BLaER1 treated with 17β-estradiol and CSF1 and Interleukin-3, amounts not matched to agents 10 nM and 100 nM (cell line): ENCODE data around the gene CERK.
"Not testable (repeated sequence)": the region's sequence is repeated elsewhere in the genome, so short reads cannot be mapped to it uniquely, and the experiment has no call there.

ENCODE experiments used
- H3K27ac ChIP-seq, 11 experiments: shearing (Covaris generic); formaldehyde crosslinking; 2 replicates each; pipeline ENCODE4 v1.8.1; 2022
- H3K27me3 ChIP-seq, 11 experiments: shearing (Covaris generic); formaldehyde crosslinking; 2 replicates each; pipeline ENCODE4 v1.8.1; 2022
- H3K36me3 ChIP-seq, 11 experiments: shearing (Covaris generic); formaldehyde crosslinking; 2 replicates each; pipeline ENCODE4 v1.8.1; 2022
- H3K4me1 ChIP-seq, 10 experiments: shearing (Covaris generic); formaldehyde crosslinking; 2 replicates each; pipeline ENCODE4 v1.8.1; 2022
- H3K4me2 ChIP-seq, 11 experiments: shearing (Covaris generic); formaldehyde crosslinking; 2 replicates each; pipeline ENCODE4 v1.8.1; 2022
- H3K4me3 ChIP-seq, 10 experiments: shearing (Covaris generic); formaldehyde crosslinking; 2 replicates each; pipeline ENCODE4 v1.8.1; 2022
- H3K9ac ChIP-seq, 11 experiments: shearing (Covaris generic); formaldehyde crosslinking; 2 replicates each; pipeline ENCODE4 v1.8.1; 2022
- H3K9me3 ChIP-seq, 11 experiments: shearing (Covaris generic); formaldehyde crosslinking; replicated peaks in 1 of 11; 2 replicates each; pipeline ENCODE4 v1.8.1; 2022
- H4K20me1 ChIP-seq, 11 experiments: shearing (Covaris generic); formaldehyde crosslinking; 2 replicates each; pipeline ENCODE4 v1.8.1; 2022
- Cebpa-rat ChIP-seq, 11 experiments: shearing (Covaris generic); IDR thresholded peaks; 2 replicates each; pipeline ENCODE4 v1.8.1; 2022

CERK gene

DNA sequence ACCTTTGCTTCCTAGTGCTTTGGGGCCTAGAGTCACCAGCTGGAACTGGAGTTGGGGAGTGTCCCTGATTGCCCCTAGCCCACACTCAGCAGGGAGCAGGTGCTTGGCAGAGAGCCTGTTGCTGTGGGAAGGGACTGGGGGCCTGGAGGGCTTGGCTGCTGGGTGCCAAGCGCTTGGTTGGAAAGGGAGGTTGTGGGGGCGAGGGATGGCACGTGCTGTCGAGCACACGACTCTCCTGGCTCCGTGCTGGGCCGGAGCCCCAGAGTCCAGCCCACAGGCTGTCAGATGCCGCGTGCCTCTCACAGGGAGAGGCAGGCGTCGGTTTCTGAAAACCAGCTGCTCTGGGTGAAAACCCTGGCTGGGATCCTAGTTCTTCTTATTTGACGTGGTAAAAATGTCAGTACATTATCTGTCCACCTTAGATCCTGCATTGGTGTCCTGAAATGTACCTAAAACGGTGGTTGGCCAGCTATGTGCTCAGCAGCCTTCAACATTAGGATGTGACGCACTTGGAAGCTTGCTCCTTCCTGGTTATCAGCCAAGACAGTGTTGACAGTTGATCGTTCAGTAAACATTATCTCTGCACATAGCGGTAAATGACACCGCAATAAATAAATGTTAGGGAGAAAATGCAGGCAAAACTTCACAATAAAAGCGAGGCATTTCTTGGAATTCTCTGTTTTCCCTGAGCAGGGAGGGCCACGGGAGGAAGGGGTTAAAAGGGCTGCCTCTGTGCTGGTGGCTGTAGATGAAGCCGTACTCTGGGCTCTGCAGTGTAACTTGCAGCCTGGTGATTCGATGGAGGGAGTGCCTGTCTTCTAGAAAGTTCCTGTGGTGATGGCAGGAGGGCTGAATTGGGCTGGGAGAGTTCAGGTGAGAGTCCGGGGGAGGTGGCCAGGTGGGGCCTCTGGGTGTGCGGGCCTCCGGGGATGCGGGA, 88.6 kb downstream of the CERK start:
- H3K36me3 ChIP-seq: peaks cover 5 to 28% (median 14%) of the 10 kb centered on the region in 11 experiments; a peak in 16 of 22 replicates
- H4K20me1 ChIP-seq: peaks cover 64 to 97% (median 85%) of the 10 kb centered on the region in 11 experiments
- H3K9ac ChIP-seq: peak overlapping the region in 10 of 11 experiments; percentile 25 to 57 (median 42); a peak in 16 of 22 replicates
- peaks cover 0 to 8% (median 0%) of the 10 kb centered on the region in 11 experiments; a peak in 3 of 22 replicates for H3K9me3 ChIP-seq
- peak overlapping the region; percentile 76 to 95 (median 89) for H3K4me2 ChIP-seq
- peaks cover 0 to 14% (median 0%) of the 10 kb centered on the region in 11 experiments; a peak in 4 of 22 replicates for H3K27me3 ChIP-seq
- H3K4me3 ChIP-seq: peak overlapping the region in 4 of 10 experiments; percentile 4 to 42 (median 18); a peak in 2 of 20 replicates
- no peak for TF ChIP-seq Cebpa-rat (IDR thresholded peaks at IDR 0.05)
- peak overlapping the region in 8 of 11 experiments; percentile 18 to 58 (median 40); a peak in 15 of 22 replicates for H3K27ac ChIP-seq
- H3K4me1 ChIP-seq: peaks cover 51 to 90% (median 82%) of the 10 kb centered on the region in 10 experiments

DNA sequence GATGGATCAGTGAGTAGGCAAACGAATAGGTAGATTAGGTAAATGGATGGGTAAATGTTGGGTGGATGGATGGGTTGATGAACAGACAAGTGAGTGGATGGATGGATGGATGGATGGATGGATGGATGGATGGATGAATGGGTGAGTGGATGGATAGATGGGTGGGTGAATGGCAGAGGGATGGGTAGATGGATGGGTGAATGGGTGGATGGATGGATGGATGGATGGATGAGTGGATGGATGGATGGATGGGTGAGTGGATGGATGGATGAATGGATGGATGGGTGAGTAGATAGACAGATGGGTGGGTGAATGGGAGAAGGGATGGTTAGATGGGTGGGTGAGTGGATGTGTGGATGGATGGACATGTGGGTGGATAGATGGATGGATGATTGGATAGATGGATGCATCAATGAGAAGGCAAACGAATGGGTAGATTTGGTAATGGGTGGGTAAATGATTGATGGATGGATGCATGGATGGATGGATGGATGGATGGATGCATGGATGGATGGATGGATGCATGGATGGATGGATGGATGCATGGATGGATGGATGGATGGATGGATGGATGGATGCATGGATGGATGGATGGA, 89.7 kb downstream of the CERK start:
- not testable (repeated sequence) for H3K4me3 ChIP-seq, H3K9me3 ChIP-seq, H3K27ac ChIP-seq, H3K9ac ChIP-seq
- Histone ChIP-seq H3K27me3 (peaks cover 0 to 14% (median 0%) of the 10 kb centered on the region in 11 experiments; a peak in 4 of 22 replicates), H4K20me1 (peaks cover 55 to 99% (median 80%) of the 10 kb centered on the region in 11 experiments), H3K4me1 (peaks cover 45 to 85% (median 76%) of the 10 kb centered on the region in 10 experiments), H3K36me3 (peaks cover 5 to 28% (median 15%) of the 10 kb centered on the region in 11 experiments; a peak in 16 of 22 replicates), H3K4me2 (peak overlapping the region in 8 of 11 experiments; percentile 76 to 95 (median 91); a peak in 7 of 22 replicates)

DNA sequence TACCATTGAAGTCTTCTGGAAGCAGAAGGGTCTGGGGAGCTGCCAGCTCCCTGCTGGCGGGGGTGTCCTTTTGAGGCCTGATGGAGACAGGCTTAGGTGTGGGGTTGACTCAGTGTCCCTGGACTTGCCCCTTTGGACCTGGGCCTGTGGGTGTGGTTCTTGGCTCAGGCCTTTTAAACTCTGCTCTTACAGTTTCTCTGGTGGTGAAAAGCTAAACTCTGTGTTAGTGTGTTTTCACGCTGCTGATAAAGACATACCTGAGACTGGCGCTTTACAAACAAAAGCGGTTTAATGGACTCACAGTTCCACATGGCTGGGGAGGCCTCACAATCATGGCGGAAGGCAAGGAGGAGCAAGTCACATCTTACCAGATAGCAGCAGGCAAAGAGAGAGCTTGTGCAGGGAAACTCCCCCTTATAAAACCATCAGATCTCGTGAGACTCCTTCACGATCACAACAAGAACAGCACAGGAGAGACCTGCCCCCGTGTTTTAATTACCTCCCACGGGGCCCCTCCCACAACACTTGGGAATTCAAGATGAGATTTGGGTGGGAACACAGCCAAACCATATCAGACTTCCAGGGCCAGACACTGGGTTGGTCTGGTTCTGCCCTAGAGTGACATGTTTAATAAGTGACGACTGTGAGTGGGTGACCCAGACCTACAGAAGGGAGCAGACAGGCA, 91.4 kb downstream of the CERK start:
- Histone ChIP-seq H3K9ac (no peak overlapping the region), H3K4me3 (no peak overlapping the region), H3K9me3 (peaks cover 0 to 8% (median 0%) of the 10 kb centered on the region in 11 experiments; a peak in 3 of 22 replicates), H3K4me1 (peaks cover 37 to 77% (median 69%) of the 10 kb centered on the region in 10 experiments), H3K27me3 (peaks cover 0 to 12% (median 0%) of the 10 kb centered on the region in 11 experiments; a peak in 4 of 22 replicates), H4K20me1 (peaks cover 39 to 92% (median 65%) of the 10 kb centered on the region in 11 experiments), H3K27ac (no peak overlapping the region), H3K36me3 (peaks cover 5 to 40% (median 15%) of the 10 kb centered on the region in 11 experiments; a peak in 16 of 22 replicates), H3K4me2 (peak overlapping the region in 7 of 11 experiments; percentile 9 to 58 (median 45); a peak in 9 of 22 replicates)
- TF ChIP-seq Cebpa-rat (IDR thresholded peaks at IDR 0.05): no peak

DNA sequence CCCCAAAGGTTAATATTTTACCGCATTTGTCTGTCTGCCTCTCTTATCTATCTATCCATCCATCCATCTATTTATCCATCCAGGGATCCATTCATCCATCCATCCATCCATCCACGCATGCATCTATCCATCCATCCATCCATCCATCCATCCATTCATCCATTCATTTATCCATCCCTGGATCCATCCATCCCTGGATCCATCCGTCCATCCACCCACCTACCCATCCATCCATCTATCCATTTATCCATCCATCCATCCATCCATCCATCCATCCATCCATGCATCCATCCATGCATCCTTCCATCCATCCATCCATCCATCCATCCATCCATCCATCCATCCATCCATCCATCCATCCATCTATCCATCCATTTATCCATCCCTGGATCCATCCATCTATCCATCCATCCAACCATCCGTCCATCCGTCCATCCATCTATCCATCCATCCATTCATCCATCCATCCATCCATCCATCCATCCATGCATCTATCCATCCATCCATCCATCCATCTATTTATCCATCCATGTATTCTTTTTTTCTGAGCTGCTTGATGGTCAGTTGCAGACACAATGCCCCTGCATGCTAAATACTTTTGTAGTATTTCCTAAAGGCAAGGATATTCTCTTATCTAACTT, 95.1 kb downstream of the CERK start:
- not testable (repeated sequence) for H3K27me3 ChIP-seq, H3K27ac ChIP-seq, H3K4me3 ChIP-seq, H3K9me3 ChIP-seq, H3K9ac ChIP-seq
- peak overlapping the region in 1 of 11 experiments; percentile 86; a peak in 1 of 22 replicates for H3K4me2 ChIP-seq
- H4K20me1 ChIP-seq: peaks cover 15 to 81% (median 51%) of the 10 kb centered on the region in 11 experiments; a peak in 16 of 22 replicates
- peaks cover 21 to 78% (median 70%) of the 10 kb centered on the region in 10 experiments for H3K4me1 ChIP-seq
- peaks cover 6 to 50% (median 25%) of the 10 kb centered on the region in 11 experiments; a peak in 19 of 22 replicates for H3K36me3 ChIP-seq

DNA sequence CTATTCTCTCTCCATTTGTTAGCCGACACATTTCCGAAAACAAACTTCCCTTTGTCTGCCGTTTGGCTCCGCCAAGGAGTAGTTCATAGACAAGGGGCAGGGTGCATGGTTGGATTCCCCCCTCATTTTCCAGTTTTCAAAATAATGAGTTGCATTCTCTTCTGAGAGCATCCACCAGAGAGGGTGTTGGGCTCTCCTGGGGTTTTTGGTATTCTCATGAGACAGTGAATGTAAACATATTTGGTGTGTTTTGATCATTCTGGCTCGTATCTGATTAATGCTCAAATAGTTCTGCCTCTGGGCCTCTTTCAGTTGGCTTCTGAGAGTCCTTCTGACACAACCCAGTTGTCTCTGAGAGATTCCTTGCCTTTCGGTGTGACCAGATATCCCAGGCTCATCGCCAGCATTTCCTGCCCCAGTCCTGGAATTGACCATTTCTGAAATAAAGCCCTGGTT, 96.2 kb downstream of the CERK start:
- Histone ChIP-seq H3K27me3 (0 out of 22 replicates have a peak, but pooled peaks cover 0 to 4% (median 0%) of the 10 kb centered on the region in 11 experiments), H3K9ac (peak overlapping the region in 2 of 11 experiments; percentile 32 to 37; a peak in 5 of 22 replicates), H3K4me1 (peaks cover 23 to 84% (median 81%) of the 10 kb centered on the region in 10 experiments), H3K4me2 (peak overlapping the region; percentile 66 to 90 (median 84)), H3K9me3 (no peaks in the 10 kb centered on the region), H3K27ac (peak overlapping the region in 9 of 11 experiments; percentile 30 to 64 (median 41); a peak in 18 of 22 replicates), H3K36me3 (peaks cover 0 to 43% (median 18%) of the 10 kb centered on the region in 11 experiments; a peak in 16 of 22 replicates), H3K4me3 (no peak overlapping the region; a peak in 1 of 20 replicates), H4K20me1 (peaks cover 18 to 81% (median 53%) of the 10 kb centered on the region in 11 experiments; a peak in 18 of 22 replicates)
- no peak for TF ChIP-seq Cebpa-rat (IDR thresholded peaks at IDR 0.05)

DNA sequence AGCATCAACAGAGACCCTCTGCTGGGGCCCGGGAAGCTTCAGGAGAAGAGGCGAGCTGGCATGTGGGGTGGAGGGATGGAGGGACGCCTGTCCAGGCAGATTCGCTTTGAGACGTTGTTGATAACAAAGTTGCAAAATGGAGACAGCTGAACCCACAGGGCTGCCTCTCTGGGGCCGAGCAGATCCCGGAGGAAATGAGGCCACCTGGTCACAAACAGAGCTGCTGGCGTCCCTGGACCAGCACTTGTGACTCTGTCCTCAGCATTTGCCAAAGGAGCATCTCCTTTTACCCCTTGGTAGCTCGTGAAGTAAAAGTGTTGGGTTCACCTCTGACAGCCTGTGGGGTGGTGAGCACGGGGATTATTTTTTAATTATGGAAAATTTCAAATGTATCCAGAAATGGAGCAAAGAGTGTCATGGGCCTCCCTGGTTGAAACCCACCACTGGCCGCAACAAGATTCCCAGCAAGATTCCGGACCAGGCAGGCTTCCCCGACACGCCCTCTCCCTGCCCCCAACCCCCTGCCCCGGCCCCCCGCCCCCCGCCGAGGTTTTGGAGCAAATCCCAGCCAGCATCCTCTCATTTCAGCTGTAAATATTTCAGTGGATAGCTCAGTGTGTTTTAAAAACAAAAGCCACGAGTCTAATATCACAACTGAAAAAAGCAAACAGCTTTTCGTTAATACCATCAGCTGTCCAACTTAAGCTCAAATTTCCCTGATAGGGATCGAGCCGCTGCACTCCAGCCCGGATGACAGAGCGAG, 97.6 kb downstream of the CERK start:
- Histone ChIP-seq H3K4me2 (peak overlapping the region; percentile 66 to 94 (median 88); a peak in 21 of 22 replicates), H3K27me3 (0 out of 22 replicates have a peak, but pooled peaks cover 0 to 4% (median 0%) of the 10 kb centered on the region in 11 experiments), H4K20me1 (peaks cover 20 to 79% (median 54%) of the 10 kb centered on the region in 11 experiments; a peak in 19 of 22 replicates), H3K9ac (peak overlapping the region in 4 of 11 experiments; percentile 4 to 56 (median 44); a peak in 7 of 22 replicates), H3K4me1 (peaks cover 27 to 85% (median 81%) of the 10 kb centered on the region in 10 experiments), H3K9me3 (no peaks in the 10 kb centered on the region), H3K27ac (peak overlapping the region in 5 of 11 experiments; percentile 31 to 66 (median 51); a peak in 8 of 22 replicates), H3K4me3 (no peak overlapping the region), H3K36me3 (peaks cover 0 to 32% (median 12%) of the 10 kb centered on the region in 11 experiments; a peak in 12 of 22 replicates)
- TF ChIP-seq Cebpa-rat (IDR thresholded peaks at IDR 0.05): no peak

DNA sequence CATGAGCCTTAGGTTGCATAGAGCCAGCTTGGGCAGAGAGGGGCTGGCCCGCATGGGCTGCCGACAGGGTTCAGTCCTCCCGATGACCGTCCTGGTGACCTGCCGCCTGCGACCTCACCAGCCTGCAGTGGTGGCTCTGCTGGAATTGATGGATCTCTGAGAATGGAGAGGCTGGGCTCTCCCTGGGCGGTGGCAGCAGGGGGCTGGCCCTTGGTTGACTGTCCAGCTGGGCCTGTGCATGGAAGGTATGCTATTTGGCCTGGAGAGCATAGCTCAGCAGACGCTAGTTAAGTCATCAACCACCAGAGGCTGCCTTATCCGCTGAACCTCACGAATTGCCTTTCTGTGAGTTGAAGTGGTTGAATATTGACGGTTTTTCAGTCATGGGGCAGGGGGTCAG, 98.2 kb downstream of the CERK start:
- Histone ChIP-seq H4K20me1 (peaks cover 14 to 74% (median 49%) of the 10 kb centered on the region in 11 experiments; a peak in 19 of 22 replicates), H3K9me3 (no peaks in the 10 kb centered on the region), H3K4me3 (no peak overlapping the region), H3K9ac (peak overlapping the region in 4 of 11 experiments; percentile 4 to 56 (median 44); a peak in 7 of 22 replicates), H3K27ac (peak overlapping the region in 5 of 11 experiments; percentile 31 to 66 (median 47); a peak in 7 of 22 replicates), H3K4me2 (peak overlapping the region; percentile 1 to 94 (median 77); a peak in 19 of 22 replicates), H3K36me3 (peaks cover 0 to 28% (median 12%) of the 10 kb centered on the region in 11 experiments; a peak in 12 of 22 replicates), H3K27me3 (0 out of 22 replicates have a peak, but pooled peaks cover 0 to 4% (median 0%) of the 10 kb centered on the region in 11 experiments), H3K4me1 (peaks cover 27 to 78% (median 74%) of the 10 kb centered on the region in 10 experiments)
- TF ChIP-seq Cebpa-rat (IDR thresholded peaks at IDR 0.05): no peak
